Cardiac fibroblast (primary cell): Measurements from ENCODE around the gene DPH5.

Experiments
- DNase-seq, 2 donors: peaks; one replicate each; pipeline versions ENCODE4 v3.0.0 to v3.0.0-alpha.2; 2010; ENCODE audit warnings: low read depth in 2 of 2
- H3K4me3 ChIP-seq, 2 donors: replicated peaks in 1 of 2; 1 replicate in 1 of 2; 2 replicates in 1 of 2; pipeline ENCODE4 v1.5.1; 2011; ENCODE audit warnings: low read depth in 2 of 2, low read length in 2 of 2, mild to moderate bottlenecking in 2 of 2, moderate library complexity in 1 of 2
- CTCF ChIP-seq: IDR thresholded peaks from one replicate; pipeline ENCODE4 v1.5.1; 2011; ENCODE audit warnings: low read depth, mild to moderate bottlenecking, low read length, inconsistent platforms

Gene DPH5

GRCh38 chr1:101064697-101065096 lies 39.1 kb upstream of the DPH5 start:
- no peak overlapping the region for H3K4me3 ChIP-seq
- no peak for TF ChIP-seq CTCF
- DNase-seq: no peak

- no peak for TF ChIP-seq CTCF
Measured at GRCh38 chr1:101060992-101061391, 35.4 kb upstream of the DPH5 start.

GRCh38 chr1:101059945-101060542 lies 34.5 kb upstream of the DPH5 start:
- H3K4me3 ChIP-seq: no peak overlapping the region
- no peak for TF ChIP-seq CTCF
- DNase-seq: no peak

More at GRCh38 chr1:101060992-101061391, 35.4 kb upstream of the DPH5 start:
- no peak for DNase-seq
- no peak overlapping the region for H3K4me3 ChIP-seq

GRCh38 chr1:101055623-101056022 lies 30.0 kb upstream of the DPH5 start:
- H3K4me3 ChIP-seq: no peak overlapping the region
- TF ChIP-seq CTCF: no peak
- DNase-seq: peak in 1 of 2 donors; percentile 25

- TF ChIP-seq CTCF: no peak
- DNase-seq: no peak
- no peak overlapping the region for H3K4me3 ChIP-seq
Measured at GRCh38 chr1:101051688-101052638, 26.4 kb upstream of the DPH5 start.

- no peak for TF ChIP-seq CTCF
- H3K4me3 ChIP-seq: no peak overlapping the region
- DNase-seq: no peak
Measured at GRCh38 chr1:101050869-101051268, 25.3 kb upstream of the DPH5 start.
